ENCODE measurements around the gene SLC26A9. TPM values are rescaled to one million over a fixed set of nuclear protein-coding genes. Genes with fewer than 3 reads are reported as not detected.

SLC26A9 gene
- polyA plus RNA-seq, 1 of the 3 experiments (the other 2 are of a cell fraction): not detected

GRCh38 chr1:205992218-205992882, 49.1 kb upstream of the SLC26A9 start:
- no peak overlapping the region for H3K9ac ChIP-seq
- ChIA-PET CTCF (interaction anchor here (0.6 to 6.2 kb wide), 8 partner anchors 8 to 201 kb away, joined by 3 to 41 read pairs (median 4); no protein-coding TSS in a partner anchor), POLR2A (interaction anchor here (0.6 kb wide), 1 partner anchor 747 kb away, joined by 3 read pairs; no protein-coding TSS in a partner anchor)
- 82% methylated on average over 14 of the region's 14 CpGs for WGBS (ENCODE audit: low lambda C conversion rate)
- no peak for DNase-seq
- H3K36me3 ChIP-seq (replicated peaks in 1 of 2; ENCODE audit: control insufficient read depth in 1 of 2, insufficient read depth in 2 of 2, low read length in 1 of 2): no peaks in the 10 kb centered on the region
- H4K20me1 ChIP-seq (ENCODE audit: insufficient read depth): no peaks in the 10 kb centered on the region
- no peak overlapping the region for H2AFZ ChIP-seq (ENCODE audit: low read depth)
- no peaks in the 10 kb centered on the region; the same call in 1 of the 2 replicates for H3K27me3 ChIP-seq (ENCODE audit: insufficient read depth)
- no peak overlapping the region for H3K4me2 ChIP-seq
- no peaks in the 10 kb centered on the region for H3K9me3 ChIP-seq
- no peak overlapping the region for H3K4me3 ChIP-seq (ENCODE audit: low read depth in 2 of 2, low read length in 1 of 2)
- no peaks in the 10 kb centered on the region for H3F3A ChIP-seq (replicated peaks; ENCODE audit: insufficient read depth)
- H3K4me1 ChIP-seq (ENCODE audit: control insufficient read depth in 1 of 2, insufficient read depth in 2 of 2, low read depth in 1 of 2, low read length in 1 of 2): no peaks in the 10 kb centered on the region
- H3K9me2 ChIP-seq: no peaks in the 10 kb centered on the region
- H3K79me2 ChIP-seq (ENCODE audit: insufficient read depth): no peaks in the 10 kb centered on the region
- no peak overlapping the region for H3K27ac ChIP-seq (ENCODE audit: low read depth in 2 of 2, low read length in 1 of 2)
- no peak for TF ChIP-seq MEF2A (IDR thresholded peaks at IDR 0.05; ENCODE audit: borderline replicate concordance, low read depth)
- TF ChIP-seq TAF1 (IDR thresholded peaks at IDR 0.05; ENCODE audit: borderline replicate concordance, low read depth, low read length): no peak
- TF ChIP-seq FOXJ3 (CRISPR knock-in tag; IDR thresholded peaks at IDR 0.05): no peak
- TF ChIP-seq YY1 (IDR thresholded peaks at IDR 0.05; ENCODE audit: low read depth): no peak
- no peak for TF ChIP-seq RCOR1 (IDR thresholded peaks at IDR 0.05; ENCODE audit: low read length)
- TF ChIP-seq POLR2AphosphoS5 (IDR thresholded peaks at IDR 0.05; ENCODE audit: low read depth, low read length): no peak

DNA sequence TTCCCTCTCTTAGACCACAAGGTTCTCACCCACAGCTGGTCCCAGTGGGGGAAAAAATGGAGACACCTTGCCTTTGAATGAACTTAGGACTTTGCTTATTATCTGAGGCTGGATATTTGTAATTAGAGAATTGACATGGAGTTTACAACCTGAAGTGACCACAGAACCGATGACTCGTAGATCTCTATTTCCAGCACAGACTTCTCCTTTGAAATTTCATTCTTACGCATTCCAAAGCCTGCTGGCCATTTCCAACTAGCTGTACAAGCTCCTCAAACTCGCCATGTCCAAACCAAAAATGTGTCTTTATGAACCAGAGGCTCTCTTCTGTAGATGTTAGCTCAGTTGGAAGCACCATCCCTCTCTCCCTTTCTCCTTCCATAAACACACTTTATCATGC, 48.0 kb upstream of the SLC26A9 start:
- H3K4me2 ChIP-seq: no peak overlapping the region
- H3K9me2 ChIP-seq: no peaks in the 10 kb centered on the region
- 44% methylated on average over 4 of the region's 4 CpGs for WGBS (ENCODE audit: low lambda C conversion rate)
- H3K27ac ChIP-seq (ENCODE audit: low read depth in 2 of 2, low read length in 1 of 2): no peak overlapping the region
- no peaks in the 10 kb centered on the region for H3K79me2 ChIP-seq (ENCODE audit: insufficient read depth)
- H3K36me3 ChIP-seq (replicated peaks in 1 of 2; ENCODE audit: control insufficient read depth in 1 of 2, insufficient read depth in 2 of 2, low read length in 1 of 2): no peaks in the 10 kb centered on the region
- no peak overlapping the region for H3K4me3 ChIP-seq (ENCODE audit: low read depth in 2 of 2, low read length in 1 of 2)
- H3K9me3 ChIP-seq: no peaks in the 10 kb centered on the region
- POLR2A ChIA-PET: no interaction called here
- CTCF ChIA-PET: interaction anchor here (1.0 to 6.2 kb wide), 5 partner anchors 11 to 200 kb away, joined by 3 to 41 read pairs (median 4); no protein-coding TSS in a partner anchor
- H3K4me1 ChIP-seq (ENCODE audit: control insufficient read depth in 1 of 2, insufficient read depth in 2 of 2, low read depth in 1 of 2, low read length in 1 of 2): no peaks in the 10 kb centered on the region; a peak in 1 of 4 replicates
- H3K9ac ChIP-seq: no peak overlapping the region
- H2AFZ ChIP-seq (ENCODE audit: low read depth): no peak overlapping the region
- H4K20me1 ChIP-seq (ENCODE audit: insufficient read depth): no peaks in the 10 kb centered on the region
- no peaks in the 10 kb centered on the region for H3F3A ChIP-seq (replicated peaks; ENCODE audit: insufficient read depth)
- DNase-seq: no peak
- no peaks in the 10 kb centered on the region; the same call in 1 of the 2 replicates for H3K27me3 ChIP-seq (ENCODE audit: insufficient read depth)
- TF ChIP-seq FOXM1 (IDR thresholded peaks at IDR 0.05; ENCODE audit: low read depth): no peak
- TF ChIP-seq JUND (IDR thresholded peaks at IDR 0.05): no peak

DNA sequence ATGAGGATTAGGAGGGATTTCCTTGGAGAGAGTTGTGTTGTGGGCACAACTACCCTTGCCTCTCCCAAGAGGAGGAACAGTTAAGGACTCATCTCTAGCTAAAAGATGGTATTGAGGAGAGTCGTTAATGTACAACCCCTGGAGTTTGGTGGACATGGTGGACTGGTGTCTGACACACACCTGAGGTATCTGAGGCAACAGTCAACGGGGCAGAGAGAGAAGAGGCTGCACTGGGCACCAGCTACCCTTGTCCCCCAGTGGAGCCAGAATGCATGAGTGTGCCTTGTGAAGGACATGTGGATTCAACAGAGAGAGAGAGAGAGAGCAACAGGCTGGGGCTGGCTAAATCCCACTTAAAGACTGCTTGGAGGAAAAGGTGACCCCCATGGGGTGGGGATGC, 47.0 kb upstream of the SLC26A9 start:
- H3K36me3 ChIP-seq (replicated peaks in 1 of 2; ENCODE audit: control insufficient read depth in 1 of 2, insufficient read depth in 2 of 2, low read length in 1 of 2): no peaks in the 10 kb centered on the region
- ChIA-PET POLR2A (no interaction called here), CTCF (interaction anchor here (1.3 to 2.3 kb wide), 3 partner anchors 12 to 199 kb away, joined by 4 to 15 read pairs (median 7); no protein-coding TSS in a partner anchor)
- no peak overlapping the region for H3K4me3 ChIP-seq (ENCODE audit: low read depth in 2 of 2, low read length in 1 of 2)
- 31% methylated on average over 2 of the region's 2 CpGs for WGBS (ENCODE audit: low lambda C conversion rate)
- no peak overlapping the region for H2AFZ ChIP-seq (ENCODE audit: low read depth)
- H3F3A ChIP-seq (replicated peaks; ENCODE audit: insufficient read depth): no peaks in the 10 kb centered on the region
- no peaks in the 10 kb centered on the region for H3K9me3 ChIP-seq
- no peak overlapping the region for H3K9ac ChIP-seq
- H3K27ac ChIP-seq (ENCODE audit: low read depth in 2 of 2, low read length in 1 of 2): no peak overlapping the region
- no peak for DNase-seq
- H3K4me1 ChIP-seq (ENCODE audit: control insufficient read depth in 1 of 2, insufficient read depth in 2 of 2, low read depth in 1 of 2, low read length in 1 of 2): no peaks in the 10 kb centered on the region; a peak in 1 of 4 replicates
- H4K20me1 ChIP-seq (ENCODE audit: insufficient read depth): no peaks in the 10 kb centered on the region
- no peaks in the 10 kb centered on the region for H3K9me2 ChIP-seq
- H3K4me2 ChIP-seq: no peak overlapping the region
- H3K27me3 ChIP-seq (ENCODE audit: insufficient read depth): no peaks in the 10 kb centered on the region; the same call in 1 of the 2 replicates
- no peaks in the 10 kb centered on the region for H3K79me2 ChIP-seq (ENCODE audit: insufficient read depth)
- TF ChIP-seq EZH2phosphoT487 (IDR thresholded peaks at IDR 0.05; ENCODE audit: borderline replicate concordance, low read depth) (no peak), NRF1 (IDR thresholded peaks at IDR 0.05; ENCODE audit: low read depth, low read length) (no peak), RXRA (IDR thresholded peaks at IDR 0.05; ENCODE audit: borderline replicate concordance, low read depth) (no peak), GATA2 (CRISPR knock-in tag; IDR thresholded peaks at IDR 0.05) (no peak), RAD21 (IDR thresholded peaks at IDR 0.05; ENCODE audit: low read length) (no peak), YY1 (IDR thresholded peaks at IDR 0.05; ENCODE audit: low read depth) (no peak), NFIC (IDR thresholded peaks at IDR 0.05; ENCODE audit: borderline replicate concordance) (no peak), CHD2 (IDR thresholded peaks at IDR 0.05; ENCODE audit: low read length, partially characterized antibody) (no peak), FOSL2 (IDR thresholded peaks at IDR 0.05; ENCODE audit: borderline replicate concordance, low read depth) (no peak), TCF12 (IDR thresholded peaks at IDR 0.05) (no peak), RCOR1 (IDR thresholded peaks at IDR 0.05; ENCODE audit: low read length) (no peak)
- TF ChIP-seq, protein P1, sequence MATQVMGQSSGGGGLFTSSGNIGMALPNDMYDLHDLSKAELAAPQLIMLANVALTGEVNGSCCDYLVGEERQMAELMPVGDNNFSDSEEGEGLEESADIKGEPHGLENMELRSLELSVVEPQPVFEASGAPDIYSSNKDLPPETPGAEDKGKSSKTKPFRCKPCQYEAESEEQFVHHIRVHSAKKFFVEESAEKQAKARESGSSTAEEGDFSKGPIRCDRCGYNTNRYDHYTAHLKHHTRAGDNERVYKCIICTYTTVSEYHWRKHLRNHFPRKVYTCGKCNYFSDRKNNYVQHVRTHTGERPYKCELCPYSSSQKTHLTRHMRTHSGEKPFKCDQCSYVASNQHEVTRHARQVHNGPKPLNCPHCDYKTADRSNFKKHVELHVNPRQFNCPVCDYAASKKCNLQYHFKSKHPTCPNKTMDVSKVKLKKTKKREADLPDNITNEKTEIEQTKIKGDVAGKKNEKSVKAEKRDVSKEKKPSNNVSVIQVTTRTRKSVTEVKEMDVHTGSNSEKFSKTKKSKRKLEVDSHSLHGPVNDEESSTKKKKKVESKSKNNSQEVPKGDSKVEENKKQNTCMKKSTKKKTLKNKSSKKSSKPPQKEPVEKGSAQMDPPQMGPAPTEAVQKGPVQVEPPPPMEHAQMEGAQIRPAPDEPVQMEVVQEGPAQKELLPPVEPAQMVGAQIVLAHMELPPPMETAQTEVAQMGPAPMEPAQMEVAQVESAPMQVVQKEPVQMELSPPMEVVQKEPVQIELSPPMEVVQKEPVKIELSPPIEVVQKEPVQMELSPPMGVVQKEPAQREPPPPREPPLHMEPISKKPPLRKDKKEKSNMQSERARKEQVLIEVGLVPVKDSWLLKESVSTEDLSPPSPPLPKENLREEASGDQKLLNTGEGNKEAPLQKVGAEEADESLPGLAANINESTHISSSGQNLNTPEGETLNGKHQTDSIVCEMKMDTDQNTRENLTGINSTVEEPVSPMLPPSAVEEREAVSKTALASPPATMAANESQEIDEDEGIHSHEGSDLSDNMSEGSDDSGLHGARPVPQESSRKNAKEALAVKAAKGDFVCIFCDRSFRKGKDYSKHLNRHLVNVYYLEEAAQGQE (IDR thresholded peaks at IDR 0.05; ENCODE audit: low read depth, low read length): no peak
